Posterior cingulate gyrus (tissue), 11 donors: ENCODE data around the gene CLCA2.
"Not testable (repeated sequence)": the region's sequence is repeated elsewhere in the genome, so short reads cannot be mapped to it uniquely, and the experiment has no call there.

ENCODE experiments used
- DNase-seq, 10 donors: peaks; one replicate each; pipeline versions ENCODE4 v3.0.0 to v3.0.0-alpha.2; 2020 to 2021; ENCODE audit warnings: mixed read lengths in 3 of 10
- intact Hi-C: fragments of 100-400 bp; cut with DNase I; formaldehyde crosslinking; loops from one replicate; pipeline ENCODE4 v1.15.1; 2023

CLCA2 gene

GRCh38 chr1:86468501-86468977 lies 44.6 kb downstream of the CLCA2 start, which contains the start of gene CLCA1:
Gene CLCA1, plus strand, starts transcription at chr1:86468927. Its CDS starts 45 bp downstream, at chr1:86468972.
- no peak for DNase-seq
- intact Hi-C loops, result no loop called here

- no peak for DNase-seq
- intact Hi-C loops, result no loop called here
Measured at GRCh38 chr1:86470859-86471258, 46.9 kb downstream of the CLCA2 start.

GRCh38 chr1:86471291-86471690 lies 47.3 kb downstream of the CLCA2 start:
- intact Hi-C loops, result no loop called here
- DNase-seq, result no peak

- DNase-seq, result no peak
- intact Hi-C loops, result no loop called here
Measured at GRCh38 chr1:86472152-86472551, 48.2 kb downstream of the CLCA2 start.

GRCh38 chr1:86472767-86473166 lies 48.8 kb downstream of the CLCA2 start:
- DNase-seq, result no peak
- intact Hi-C loops, result no loop called here

GRCh38 chr1:86477256-86477655 lies 53.3 kb downstream of the CLCA2 start:
- DNase-seq, result no peak
- intact Hi-C loops, result no loop called here

- intact Hi-C loops, result no loop called here
- DNase-seq, result no peak
Measured at GRCh38 chr1:86477682-86478081, 53.7 kb downstream of the CLCA2 start.

GRCh38 chr1:86478416-86479156 lies 54.6 kb downstream of the CLCA2 start:
- intact Hi-C loops, result no loop called here
- no peak for DNase-seq

- no peak for DNase-seq
- intact Hi-C loops, result no loop called here
Measured at GRCh38 chr1:86481966-86482365, 58.0 kb downstream of the CLCA2 start.

- DNase-seq, result no peak
- intact Hi-C loops, result no loop called here
Measured at GRCh38 chr1:86487131-86487810, 63.3 kb downstream of the CLCA2 start.

GRCh38 chr1:86487811-86488141 lies 63.8 kb downstream of the CLCA2 start:
- intact Hi-C loops, result no loop called here
- no peak for DNase-seq

- intact Hi-C loops, result no loop called here
Measured at GRCh38 chr1:86489242-86489878, 65.4 kb downstream of the CLCA2 start.

GRCh38 chr1:86491171-86491950 lies 67.4 kb downstream of the CLCA2 start:
- intact Hi-C loops, result no loop called here
- no peak for DNase-seq

More at GRCh38 chr1:86489242-86489878, 65.4 kb downstream of the CLCA2 start:
- no peak for DNase-seq

GRCh38 chr1:86498281-86498680 lies 74.3 kb downstream of the CLCA2 start:
- DNase-seq, result no peak
- intact Hi-C loops, result no loop called here

- no peak for DNase-seq
- intact Hi-C loops, result no loop called here
Measured at GRCh38 chr1:86499987-86500593, 76.1 kb downstream of the CLCA2 start.

GRCh38 chr1:86500714-86501113 lies 76.7 kb downstream of the CLCA2 start:
- intact Hi-C loops, result no loop called here
- DNase-seq, result no peak

GRCh38 chr1:86502125-86502646 lies 78.2 kb downstream of the CLCA2 start:
- DNase-seq, intact Hi-C loops: not testable (repeated sequence)

GRCh38 chr1:86502721-86503405 lies 78.9 kb downstream of the CLCA2 start:
- DNase-seq, result no peak
- intact Hi-C loops, result no loop called here

GRCh38 chr1:86503406-86504136 lies 79.6 kb downstream of the CLCA2 start:
- peak in 2 of 10 donors; percentile 36 to 89 for DNase-seq
- intact Hi-C loops, result no loop called here
